Measurements from ENCODE around the gene TUB.

GRCh38 chr11:8033305-8034105, 47.5 kb upstream of the TUB start:
- TF ChIP-seq, protein P1, sequence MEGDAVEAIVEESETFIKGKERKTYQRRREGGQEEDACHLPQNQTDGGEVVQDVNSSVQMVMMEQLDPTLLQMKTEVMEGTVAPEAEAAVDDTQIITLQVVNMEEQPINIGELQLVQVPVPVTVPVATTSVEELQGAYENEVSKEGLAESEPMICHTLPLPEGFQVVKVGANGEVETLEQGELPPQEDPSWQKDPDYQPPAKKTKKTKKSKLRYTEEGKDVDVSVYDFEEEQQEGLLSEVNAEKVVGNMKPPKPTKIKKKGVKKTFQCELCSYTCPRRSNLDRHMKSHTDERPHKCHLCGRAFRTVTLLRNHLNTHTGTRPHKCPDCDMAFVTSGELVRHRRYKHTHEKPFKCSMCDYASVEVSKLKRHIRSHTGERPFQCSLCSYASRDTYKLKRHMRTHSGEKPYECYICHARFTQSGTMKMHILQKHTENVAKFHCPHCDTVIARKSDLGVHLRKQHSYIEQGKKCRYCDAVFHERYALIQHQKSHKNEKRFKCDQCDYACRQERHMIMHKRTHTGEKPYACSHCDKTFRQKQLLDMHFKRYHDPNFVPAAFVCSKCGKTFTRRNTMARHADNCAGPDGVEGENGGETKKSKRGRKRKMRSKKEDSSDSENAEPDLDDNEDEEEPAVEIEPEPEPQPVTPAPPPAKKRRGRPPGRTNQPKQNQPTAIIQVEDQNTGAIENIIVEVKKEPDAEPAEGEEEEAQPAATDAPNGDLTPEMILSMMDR (conservative IDR thresholded peaks at IDR 0.05): peak; percentile 79
- no peak for TF ChIP-seq EZH2 (IDR thresholded peaks at IDR 0.05; ENCODE audit: low read depth)
